Breast epithelium (tissue), 4 donors: ENCODE data around the gene SMIM1. TPM values are rescaled to one million over a fixed set of nuclear protein-coding genes. Genes with fewer than 3 reads are reported as not detected.

ENCODE experiments used
- DNase-seq, 2 donors: peaks; one replicate each; pipeline ENCODE4 v3.0.0-alpha.2; 2019; ENCODE audit warnings: low spot score in 2 of 2
- H3K27ac ChIP-seq, 2 donors: fragments of 200-600 bp; sonication (generic) in 1 of 2; one replicate each; pipeline ENCODE4 v1.5.1; 2016 to 2019; ENCODE audit warnings: mild to moderate bottlenecking in 1 of 2
- H3K27me3 ChIP-seq, 2 donors: fragments of 200-600 bp; sonication (generic) in 1 of 2; one replicate each; pipeline versions ENCODE4 v1.5.1 to v1.6.0; 2017 to 2019; ENCODE audit warnings: control low read depth in 1 of 2, mild to moderate bottlenecking in 1 of 2
- H3K36me3 ChIP-seq: fragments of 200-600 bp; one replicate; pipeline ENCODE4 v1.5.1; 2019
- H3K4me1 ChIP-seq, 2 donors: fragments of 200-600 bp; sonication (generic); one replicate each; pipeline ENCODE4 v1.5.1; 2016 to 2019; ENCODE audit warnings: control low read depth in 1 of 2
- H3K4me3 ChIP-seq, 3 donors: fragments of 200-600 bp; sonication (generic); 1 replicate in 2 of 3; 2 replicates in 1 of 3; pipeline ENCODE4 v1.5.1; 2016 to 2019; ENCODE audit warnings: mild to moderate bottlenecking in 3 of 3, moderate library complexity in 2 of 3
- H3K9me3 ChIP-seq, 2 donors: fragments of 200-600 bp; sonication (generic) in 1 of 2; one replicate each; pipeline ENCODE4 v1.5.1; 2016 to 2019; ENCODE audit warnings: control low read depth in 1 of 2
- POLR2A ChIP-seq: fragments of 450-650 bp; IDR thresholded peaks from one replicate; pipeline ENCODE4 v1.6.1; 2016; ENCODE audit warnings: antibody characterized with exemption, mild to moderate bottlenecking, moderate library complexity
- POLR2AphosphoS5 ChIP-seq, 3 donors: sonication (generic); formaldehyde crosslinking; IDR thresholded peaks; one replicate each; pipeline ENCODE4 v1.6.1; 2017; ENCODE audit warnings: antibody characterized with exemption in 3 of 3
- intact Hi-C: fragments of 100-400 bp; cut with DNase I; formaldehyde crosslinking; loops from one replicate; pipeline ENCODE4 v1.15.1; 2023; ENCODE audit warnings: low total_unique reads
- total RNA-seq, 3 donors: library from RNA; depleted of rRNA; stranded (reverse); fragments of >200 nt; gene quantifications; one replicate each; pipeline ENCODE4 v1.1.0, GENCODE V29; 2016
- TF ChIP-seq, protein P1 (sequence below), 3 donors: fragments of 450-650 bp; IDR thresholded peaks; one replicate each; pipeline ENCODE4 v1.5.1; 2016 to 2017; ENCODE audit warnings: antibody characterized with exemption in 3 of 3, mild to moderate bottlenecking in 3 of 3, moderate library complexity in 3 of 3

The SMIM1 gene
- total RNA-seq, 3 donors from 2014 or later: 1.3 to 4.7 (median 4.6) TPM

DNA sequence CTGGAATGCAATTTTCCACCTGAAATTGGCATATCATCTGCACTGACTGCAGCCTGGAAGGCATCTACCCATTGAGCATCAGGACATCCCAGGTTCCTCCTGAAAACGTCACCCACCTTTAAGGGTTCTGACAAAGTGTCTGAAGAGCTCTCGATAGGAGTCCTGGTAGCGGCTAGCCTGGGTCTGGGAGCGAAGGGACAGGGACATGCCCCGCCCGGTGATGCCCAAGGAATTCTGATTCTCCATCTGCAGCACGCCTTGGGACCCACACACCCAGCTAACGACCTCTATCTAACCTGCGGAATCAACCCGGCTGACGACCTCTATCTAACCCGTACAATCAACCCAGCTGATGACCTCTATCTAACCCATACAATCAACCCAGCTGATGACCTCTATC is 33.6 kb upstream of the SMIM1 start:
- DNase-seq: no peak
- peaks cover 14% of the 10 kb centered on the region for H3K36me3 ChIP-seq
- no peak overlapping the region for H3K4me3 ChIP-seq
- no peaks in the 10 kb centered on the region for H3K4me1 ChIP-seq
- H3K9me3 ChIP-seq: no peaks in the 10 kb centered on the region
- no peak for TF ChIP-seq POLR2AphosphoS5 (IDR thresholded peaks at IDR 0.05)
- TF ChIP-seq, protein P1, sequence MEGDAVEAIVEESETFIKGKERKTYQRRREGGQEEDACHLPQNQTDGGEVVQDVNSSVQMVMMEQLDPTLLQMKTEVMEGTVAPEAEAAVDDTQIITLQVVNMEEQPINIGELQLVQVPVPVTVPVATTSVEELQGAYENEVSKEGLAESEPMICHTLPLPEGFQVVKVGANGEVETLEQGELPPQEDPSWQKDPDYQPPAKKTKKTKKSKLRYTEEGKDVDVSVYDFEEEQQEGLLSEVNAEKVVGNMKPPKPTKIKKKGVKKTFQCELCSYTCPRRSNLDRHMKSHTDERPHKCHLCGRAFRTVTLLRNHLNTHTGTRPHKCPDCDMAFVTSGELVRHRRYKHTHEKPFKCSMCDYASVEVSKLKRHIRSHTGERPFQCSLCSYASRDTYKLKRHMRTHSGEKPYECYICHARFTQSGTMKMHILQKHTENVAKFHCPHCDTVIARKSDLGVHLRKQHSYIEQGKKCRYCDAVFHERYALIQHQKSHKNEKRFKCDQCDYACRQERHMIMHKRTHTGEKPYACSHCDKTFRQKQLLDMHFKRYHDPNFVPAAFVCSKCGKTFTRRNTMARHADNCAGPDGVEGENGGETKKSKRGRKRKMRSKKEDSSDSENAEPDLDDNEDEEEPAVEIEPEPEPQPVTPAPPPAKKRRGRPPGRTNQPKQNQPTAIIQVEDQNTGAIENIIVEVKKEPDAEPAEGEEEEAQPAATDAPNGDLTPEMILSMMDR (IDR thresholded peaks at IDR 0.05): no peak
- no peak for TF ChIP-seq POLR2A
- H3K27me3 ChIP-seq: no peaks in the 10 kb centered on the region
- H3K27ac ChIP-seq: no peak overlapping the region
- intact Hi-C loops: no loop called here

DNA sequence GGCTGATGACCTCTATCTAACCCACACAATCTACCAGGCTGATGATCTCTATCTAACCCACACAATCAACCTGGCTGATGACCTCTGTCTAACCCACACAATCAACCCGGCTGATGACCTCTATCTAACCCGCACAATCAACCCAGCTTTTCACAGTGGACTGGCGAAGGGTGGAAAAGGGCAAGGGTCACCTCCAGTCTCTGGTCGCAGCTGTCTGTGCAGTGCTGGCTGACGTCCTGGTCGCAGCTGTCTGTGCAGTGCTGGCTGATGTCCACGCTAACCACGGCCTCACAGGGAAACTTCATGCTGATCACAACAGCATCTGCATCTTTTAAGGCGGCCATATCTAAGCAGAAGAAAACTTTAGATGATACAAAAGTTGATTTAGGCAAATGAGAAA is 32.5 kb upstream of the SMIM1 start:
- Histone ChIP-seq H3K4me1 (no peaks in the 10 kb centered on the region), H3K36me3 (peaks cover 14% of the 10 kb centered on the region), H3K27ac (no peak overlapping the region), H3K4me3 (no peak overlapping the region), H3K27me3 (no peaks in the 10 kb centered on the region), H3K9me3 (no peaks in the 10 kb centered on the region)
- no peak for DNase-seq
- TF ChIP-seq, protein P1 (IDR thresholded peaks at IDR 0.05): no peak
- no peak for TF ChIP-seq POLR2AphosphoS5 (IDR thresholded peaks at IDR 0.05)
- TF ChIP-seq POLR2A: no peak
- intact Hi-C loops: no loop called here

DNA sequence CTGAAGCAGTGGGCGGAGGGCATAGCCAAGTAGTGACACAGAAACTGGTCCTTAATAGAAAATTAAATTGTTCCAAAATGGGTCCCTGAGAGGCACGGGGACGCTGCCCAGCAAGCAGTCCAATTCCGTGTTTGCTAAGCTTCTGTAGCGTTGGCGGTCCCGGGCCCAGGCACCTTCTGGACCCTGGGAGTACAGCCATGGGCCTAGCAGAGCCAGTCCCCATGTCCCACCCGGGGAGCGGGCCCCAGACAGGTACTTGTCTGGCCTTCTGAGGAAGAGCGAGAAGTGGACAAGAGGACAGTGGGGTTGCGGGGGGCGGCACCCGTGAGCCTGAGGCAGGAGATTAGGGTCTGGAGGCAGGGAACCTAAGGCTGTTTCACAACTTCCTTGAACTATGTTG is 31.8 kb upstream of the SMIM1 start:
- H3K4me3 ChIP-seq: no peak overlapping the region
- no peaks in the 10 kb centered on the region for H3K27me3 ChIP-seq
- intact Hi-C loops: no loop called here
- no peaks in the 10 kb centered on the region for H3K9me3 ChIP-seq
- no peaks in the 10 kb centered on the region for H3K4me1 ChIP-seq
- peaks cover 14% of the 10 kb centered on the region for H3K36me3 ChIP-seq
- no peak for TF ChIP-seq POLR2AphosphoS5 (IDR thresholded peaks at IDR 0.05)
- TF ChIP-seq, protein P1 (IDR thresholded peaks at IDR 0.05): no peak
- TF ChIP-seq POLR2A: no peak
- DNase-seq: no peak
- H3K27ac ChIP-seq: no peak overlapping the region

DNA sequence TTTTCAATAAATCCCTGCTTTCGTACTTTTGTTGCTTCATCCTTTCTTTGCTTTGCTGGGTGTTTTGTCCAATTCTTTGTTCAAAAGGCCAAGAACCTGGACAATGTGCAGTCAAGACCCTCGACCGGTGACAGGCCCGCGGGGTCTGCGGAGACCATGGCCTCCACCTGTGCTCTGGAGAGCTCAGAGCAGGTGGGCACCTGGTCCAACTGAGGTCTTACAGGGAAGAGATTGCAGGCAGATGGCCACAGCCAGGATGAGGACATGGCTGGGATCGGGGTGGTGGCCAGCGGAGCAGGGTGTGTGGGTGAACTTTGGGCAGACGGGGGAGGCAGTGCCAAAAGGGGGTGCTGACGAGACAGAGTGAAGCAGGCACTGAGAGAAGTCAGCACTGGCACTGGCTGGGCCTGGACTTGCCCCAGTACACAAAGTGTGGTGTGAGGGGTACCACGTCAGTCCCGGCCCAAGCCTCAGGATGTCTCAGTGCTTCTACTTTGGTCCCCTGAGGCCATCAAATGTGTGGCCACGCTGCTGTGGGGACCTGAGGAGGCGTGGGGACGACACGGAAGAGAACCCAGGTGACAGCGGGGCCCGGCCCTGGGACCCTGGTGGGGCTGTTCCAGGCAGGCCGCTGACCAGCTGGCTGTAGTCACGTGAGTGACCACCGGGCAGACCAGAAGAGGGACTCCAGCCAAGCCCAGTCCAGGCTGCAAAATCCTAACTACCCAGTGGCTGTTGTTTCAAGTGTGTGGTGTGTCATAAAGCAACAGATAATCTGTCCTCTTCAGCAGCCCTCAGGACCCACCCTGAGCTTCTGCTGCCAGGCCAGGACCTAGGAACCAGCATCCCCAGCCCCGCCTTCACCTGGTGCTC is 30.7 kb upstream of the SMIM1 start:
- DNase-seq: no peak
- H3K9me3 ChIP-seq: no peaks in the 10 kb centered on the region
- intact Hi-C loops: no loop called here
- H3K36me3 ChIP-seq: peaks cover 12% of the 10 kb centered on the region
- no peaks in the 10 kb centered on the region for H3K4me1 ChIP-seq
- H3K27ac ChIP-seq: no peak overlapping the region
- no peak overlapping the region for H3K4me3 ChIP-seq
- TF ChIP-seq POLR2A: no peak
- TF ChIP-seq, protein P1 (IDR thresholded peaks at IDR 0.05): no peak
- no peak for TF ChIP-seq POLR2AphosphoS5 (IDR thresholded peaks at IDR 0.05)
- H3K27me3 ChIP-seq: no peaks in the 10 kb centered on the region

DNA sequence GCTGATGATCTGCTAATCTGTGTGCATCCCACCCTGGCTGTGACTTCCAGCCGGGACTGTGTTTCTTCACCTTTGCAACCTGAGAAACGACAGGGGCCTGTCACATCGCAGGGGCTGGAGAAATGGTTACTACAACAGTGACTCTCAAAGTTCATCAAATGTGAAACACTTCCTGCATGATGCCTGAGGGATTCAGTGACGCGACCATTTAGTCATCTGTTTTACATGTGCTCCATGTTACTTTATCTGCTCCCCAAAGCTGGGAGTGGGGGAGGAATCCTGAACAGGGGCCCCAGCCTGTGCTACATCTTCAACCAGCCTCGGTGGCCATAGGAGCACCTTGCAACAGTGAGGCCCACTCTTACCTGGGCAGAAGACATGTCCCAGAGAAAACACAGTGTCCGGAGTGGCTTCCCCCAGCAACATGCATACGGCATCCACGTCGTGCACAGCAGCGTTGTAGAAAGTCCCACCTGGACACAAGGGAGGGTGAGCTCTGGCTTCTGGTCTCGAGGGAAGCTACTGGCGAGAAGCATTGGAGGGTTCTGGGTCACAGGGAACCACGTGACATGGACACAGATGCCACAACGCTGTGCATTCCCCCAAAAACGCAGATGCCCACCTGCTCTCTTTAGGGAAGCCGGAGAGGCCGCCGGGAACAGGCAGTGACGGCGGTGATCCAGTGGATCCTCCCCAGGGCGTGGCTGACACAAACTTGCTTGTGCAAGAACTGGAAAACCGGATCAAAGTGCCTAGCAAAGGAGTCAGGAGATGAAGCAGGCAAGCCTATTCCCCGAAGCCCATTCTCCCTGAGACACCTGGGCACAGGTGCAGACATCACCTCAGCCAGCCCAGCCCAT is 29.9 kb upstream of the SMIM1 start:
- TF ChIP-seq POLR2A: no peak
- TF ChIP-seq POLR2AphosphoS5 (IDR thresholded peaks at IDR 0.05): no peak
- TF ChIP-seq, protein P1 (IDR thresholded peaks at IDR 0.05): no peak
- no peaks in the 10 kb centered on the region for H3K27me3 ChIP-seq
- no peaks in the 10 kb centered on the region for H3K4me1 ChIP-seq
- DNase-seq: no peak
- no peaks in the 10 kb centered on the region for H3K9me3 ChIP-seq
- no peak overlapping the region for H3K4me3 ChIP-seq
- peaks cover 8% of the 10 kb centered on the region for H3K36me3 ChIP-seq
- H3K27ac ChIP-seq: no peak overlapping the region
- intact Hi-C loops: no loop called here
